ENCODE measurements around the gene FAAP24. TPM values are rescaled to one million over a fixed set of nuclear protein-coding genes. Genes with fewer than 3 reads are reported as not detected.
"Not testable (repeated sequence)": the region's sequence is repeated elsewhere in the genome, so short reads cannot be mapped to it uniquely, and the experiment has no call there.

The FAAP24 gene
- total RNA-seq, 4 donors from 2014 or later, result 2.0 to 3.8 TPM; not detected in 2

DNA sequence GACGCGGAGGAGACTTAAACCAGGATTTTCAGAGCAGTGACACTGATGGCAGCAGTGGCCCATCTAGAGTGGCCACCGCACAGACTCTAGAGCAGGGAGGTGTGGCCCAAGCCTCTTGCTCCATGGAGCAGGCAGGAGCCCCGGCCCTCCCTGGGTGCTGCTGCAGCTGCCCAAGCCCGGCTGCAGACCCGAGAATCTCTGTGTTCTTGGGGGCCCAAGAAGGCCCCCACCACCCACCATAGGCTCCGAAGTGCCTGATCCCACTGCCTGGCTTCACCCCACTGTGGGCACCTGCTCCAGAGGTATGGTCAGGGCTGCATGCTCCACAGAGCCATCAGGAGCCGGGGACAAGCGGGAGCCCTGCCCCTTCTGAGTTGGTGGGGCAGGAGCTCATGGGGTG, 36.4 kb upstream of the FAAP24 start:
- TF ChIP-seq CTCF (IDR thresholded peaks at IDR 0.05) (no peak), POLR2A (IDR thresholded peaks at IDR 0.05) (no peak)
- Histone ChIP-seq H3K27me3 (no peaks in the 10 kb centered on the region), H3K4me3 (no peak overlapping the region), H3K36me3 (no peaks in the 10 kb centered on the region), H3K4me1 (no peaks in the 10 kb centered on the region), H3K27ac (no peak overlapping the region), H3K9me3 (no peaks in the 10 kb centered on the region)
- no peak for DNase-seq
- intact Hi-C loops (cut with DNase I; ENCODE audit: low total_unique reads), result no loop called here

DNA sequence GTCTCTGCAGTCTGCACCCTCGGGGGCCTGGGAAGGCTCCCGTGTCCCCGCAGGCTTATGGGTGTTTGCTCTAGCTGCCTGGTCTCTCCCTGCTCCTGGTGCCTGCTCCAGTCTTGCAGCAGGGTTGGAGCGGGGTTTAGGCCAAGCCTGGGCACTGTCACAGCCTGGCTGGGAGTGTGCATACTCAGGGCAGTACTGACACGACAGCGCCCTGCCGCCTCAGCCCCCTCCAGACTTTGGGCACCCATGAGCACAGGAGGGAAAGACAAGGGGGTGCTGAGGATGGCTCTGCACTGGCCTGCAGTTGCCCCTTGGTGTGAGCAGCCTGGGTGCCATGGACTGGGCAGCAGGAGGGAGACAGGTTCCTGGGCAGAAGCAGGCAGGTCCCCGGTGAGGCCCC, 36.0 kb upstream of the FAAP24 start:
- H3K4me3 ChIP-seq, result no peak overlapping the region
- no peaks in the 10 kb centered on the region for H3K4me1 ChIP-seq
- TF ChIP-seq POLR2A (IDR thresholded peaks at IDR 0.05) (no peak), CTCF (IDR thresholded peaks at IDR 0.05) (no peak)
- H3K36me3 ChIP-seq, result no peaks in the 10 kb centered on the region
- H3K27me3 ChIP-seq, result no peaks in the 10 kb centered on the region
- DNase-seq, result no peak
- no peaks in the 10 kb centered on the region for H3K9me3 ChIP-seq
- H3K27ac ChIP-seq, result no peak overlapping the region
- intact Hi-C loops (cut with DNase I; ENCODE audit: low total_unique reads), result no loop called here

DNA sequence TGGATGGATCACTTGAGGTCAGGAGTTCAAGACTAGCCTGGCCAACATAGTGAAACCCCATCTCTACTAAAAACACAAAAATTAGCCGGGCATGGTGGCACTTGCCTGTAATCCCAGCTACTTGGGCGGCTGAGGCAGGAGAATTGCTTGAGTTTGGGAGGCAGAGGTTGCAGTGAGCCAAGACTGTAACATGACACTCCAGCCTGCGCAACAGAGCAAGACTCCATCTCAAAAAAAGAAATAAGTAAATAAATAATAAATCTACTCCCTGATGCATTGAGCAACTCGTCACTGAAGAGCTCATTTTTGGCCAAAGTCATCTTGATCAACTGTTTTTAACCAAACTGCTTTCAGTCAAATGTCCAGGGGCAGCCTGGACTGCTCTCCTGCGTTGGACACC, 30.8 kb upstream of the FAAP24 start:
- H3K4me1 ChIP-seq; intact Hi-C loops (cut with DNase I; ENCODE audit: low total_unique reads); H3K27ac ChIP-seq; DNase-seq; H3K27me3 ChIP-seq; H3K4me3 ChIP-seq; H3K36me3 ChIP-seq; H3K9me3 ChIP-seq: not testable (repeated sequence)

DNA sequence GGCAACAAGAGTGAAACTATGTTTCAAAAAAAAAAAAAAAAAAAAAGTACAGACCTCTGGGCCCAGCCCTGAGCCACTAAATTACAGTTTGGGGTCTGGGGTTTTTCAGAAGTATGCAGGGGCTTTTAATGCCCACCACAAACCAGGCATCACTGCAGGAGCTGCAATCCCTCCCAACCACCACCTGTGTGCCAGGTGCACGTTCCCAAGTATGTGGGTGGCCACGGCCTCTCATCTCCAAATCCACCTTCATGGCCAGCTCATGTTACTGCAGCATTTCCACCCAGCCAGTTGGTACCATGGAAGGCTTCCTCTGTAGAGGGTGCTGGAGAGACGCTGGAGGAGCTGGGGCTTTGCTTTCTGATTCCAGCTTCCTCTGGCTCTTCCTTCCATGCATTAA, 26.8 kb upstream of the FAAP24 start:
- Histone ChIP-seq H3K9me3 (no peaks in the 10 kb centered on the region), H3K27me3 (no peaks in the 10 kb centered on the region), H3K27ac (no peak overlapping the region), H3K4me1 (no peaks in the 10 kb centered on the region), H3K4me3 (no peak overlapping the region), H3K36me3 (no peaks in the 10 kb centered on the region)
- TF ChIP-seq POLR2A (IDR thresholded peaks at IDR 0.05), result no peak
- no peak for TF ChIP-seq CTCF (IDR thresholded peaks at IDR 0.05)
- DNase-seq, result no peak
- intact Hi-C loops (cut with DNase I; ENCODE audit: low total_unique reads), result no loop called here

DNA sequence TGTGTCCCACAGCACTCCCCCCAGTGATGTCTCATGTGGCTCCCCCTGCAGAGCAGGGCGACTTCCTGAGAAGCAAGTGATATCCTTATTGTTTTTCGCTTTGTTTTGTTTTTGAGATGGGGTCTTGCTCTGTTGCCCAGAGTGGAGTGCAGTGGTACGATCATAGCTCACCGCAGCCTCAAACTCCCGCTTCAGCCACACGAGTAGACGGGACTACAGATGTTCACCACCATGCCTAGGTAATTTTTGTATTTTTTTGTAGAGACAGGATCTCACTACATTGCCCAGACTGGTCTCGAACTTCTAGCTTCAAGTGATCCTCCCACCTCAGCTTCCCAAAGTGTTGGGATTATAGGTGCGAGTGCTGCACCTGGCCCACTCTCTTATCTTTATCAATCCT, 5.3 kb upstream of the FAAP24 start:
- Histone ChIP-seq H3K36me3 (no peaks in the 10 kb centered on the region), H3K4me1 (peaks cover 5 to 8% of the 10 kb centered on the region in 2 donors), H3K27ac (no peak overlapping the region), H3K27me3 (no peaks in the 10 kb centered on the region), H3K4me3 (no peak overlapping the region), H3K9me3 (no peaks in the 10 kb centered on the region)
- no peak for TF ChIP-seq CTCF (IDR thresholded peaks at IDR 0.05)
- no peak for TF ChIP-seq POLR2A (IDR thresholded peaks at IDR 0.05)
- no peak for DNase-seq
- intact Hi-C loops (cut with DNase I; ENCODE audit: low total_unique reads), result no loop called here

GRCh38 chr19:32969549-32969948, 2.5 kb upstream of the FAAP24 start:
- TF ChIP-seq POLR2A (IDR thresholded peaks at IDR 0.05) (no peak), CTCF (IDR thresholded peaks at IDR 0.05) (no peak)
- no peaks in the 10 kb centered on the region for H3K36me3 ChIP-seq
- intact Hi-C loops (cut with DNase I; ENCODE audit: low total_unique reads), result no loop called here
- no peak overlapping the region for H3K4me3 ChIP-seq
- H3K27me3 ChIP-seq, result no peaks in the 10 kb centered on the region
- no peaks in the 10 kb centered on the region for H3K9me3 ChIP-seq
- H3K4me1 ChIP-seq, result peaks cover 5 to 8% of the 10 kb centered on the region in 2 donors
- H3K27ac ChIP-seq, result no peak overlapping the region
- no peak for DNase-seq
